CD4-positive, CD25-positive, alpha-beta regulatory T cell (primary cell): ENCODE results near the gene CXCL13. TPM values are rescaled to one million over a fixed set of nuclear protein-coding genes. Genes with fewer than 3 reads are reported as not detected.

Experiments used
- ATAC-seq, 2 donors: fragments of 150-1000 bp; cut with Tn5 transposase; one replicate each; pipeline ENCODE4 v1.10.0; 2021; ENCODE audit warnings: low read depth in 2 of 2, moderate number of reproducible peaks in 2 of 2, moderate library complexity in 1 of 2
- DNase-seq, 3 donors: peaks; one replicate each; pipeline versions ENCODE4 v3.0.0 to v3.0.0-alpha.2; 2012 to 2022; ENCODE audit warnings: mixed read lengths in 1 of 3
- H3K27ac ChIP-seq: one replicate; pipeline ENCODE4 v1.7.0; 2013; ENCODE audit warnings: mild to moderate bottlenecking, low read length; ENCODE audit not compliant: insufficient read depth, poor library complexity, severe bottlenecking
- H3K27me3 ChIP-seq: one replicate; pipeline ENCODE4 v1.7.0; 2013; ENCODE audit warnings: low read length; ENCODE audit not compliant: control insufficient read depth, insufficient read depth
- H3K36me3 ChIP-seq: one replicate; pipeline ENCODE4 v1.7.0; 2013; ENCODE audit warnings: mild to moderate bottlenecking, low read length, moderate library complexity; ENCODE audit not compliant: control insufficient read depth, insufficient read depth
- H3K4me1 ChIP-seq: 2 replicates; pipeline ENCODE4 v1.7.0; 2013; ENCODE audit warnings: mild to moderate bottlenecking, low read length; ENCODE audit not compliant: insufficient read depth, control insufficient read depth, poor library complexity, severe bottlenecking
- H3K4me3 ChIP-seq: one replicate; pipeline ENCODE4 v1.7.0; 2013; ENCODE audit warnings: low read depth, mild to moderate bottlenecking, low read length, moderate library complexity
- H3K9me3 ChIP-seq, 2 experiments: 1 replicate in 1 of 2; 2 replicates in 1 of 2; pipeline ENCODE4 v1.7.0; 2013; ENCODE audit warnings: low read length in 2 of 2, mild to moderate bottlenecking in 1 of 2, moderate library complexity in 1 of 2; ENCODE audit not compliant: control insufficient read depth in 2 of 2
- H3K27ac Mint-ChIP-seq, 3 donors: one replicate each; pipeline ENCODE4 v1.8.0; 2020 to 2022; ENCODE audit warnings: mild to moderate bottlenecking in 3 of 3, mixed read lengths in 3 of 3, moderate library complexity in 2 of 3
- H3K27me3 Mint-ChIP-seq: one replicate; pipeline ENCODE4 v1.8.0; 2022; ENCODE audit warnings: mild to moderate bottlenecking, mixed read lengths
- H3K36me3 Mint-ChIP-seq: one replicate; pipeline ENCODE4 v1.8.0; 2020; ENCODE audit warnings: mixed read lengths
- H3K4me1 Mint-ChIP-seq, 4 donors: one replicate each; pipeline ENCODE4 v1.8.0; 2020 to 2022; ENCODE audit warnings: mixed read lengths in 4 of 4, mild to moderate bottlenecking in 1 of 4
- H3K4me3 Mint-ChIP-seq, 4 donors: one replicate each; pipeline ENCODE4 v1.8.0; 2020 to 2022; ENCODE audit warnings: mild to moderate bottlenecking in 4 of 4, mixed read lengths in 4 of 4, moderate library complexity in 3 of 4
- H3K9me3 Mint-ChIP-seq, 7 donors: one replicate each; pipeline ENCODE4 v1.8.0; 2020 to 2022; ENCODE audit warnings: mixed read lengths in 7 of 7, mild to moderate bottlenecking in 3 of 7, moderate library complexity in 2 of 7
- polyA plus RNA-seq, 4 donors: library from polyadenylated mRNA; unstranded; fragments of 300-500 nt; fragmentation: Illumina TruSeq; gene quantifications; one replicate each; pipeline ENCODE4 v1.2.3, GENCODE V29; 2021
- total RNA-seq: library from RNA; stranded (reverse); gene quantifications from one replicate; pipeline ENCODE4 v1.2.3, GENCODE V29; 2022

CXCL13 gene
- total and polyA plus RNA-seq, 5 donors from 2014 or later: not detected

GRCh38 chr4:77613267-77613666 is 7.6 kb downstream of the CXCL13 start:
- H3K36me3 ChIP-seq: no peaks in the 10 kb centered on the region
- H3K9me3 ChIP-seq: no peaks in the 10 kb centered on the region
- H3K4me1 Mint-ChIP-seq: peaks cover 0 to under 1% (median 0%) of the 10 kb centered on the region in 4 donors
- no peak overlapping the region for H3K4me3 ChIP-seq
- no peak overlapping the region for H3K27ac ChIP-seq
- no peak overlapping the region for H3K27ac Mint-ChIP-seq
- no peaks in the 10 kb centered on the region for H3K36me3 Mint-ChIP-seq
- H3K4me3 Mint-ChIP-seq: no peak overlapping the region
- ATAC-seq (no peak), DNase-seq (no peak)
- H3K4me1 ChIP-seq: no peaks in the 10 kb centered on the region
- no peaks in the 10 kb centered on the region for H3K9me3 Mint-ChIP-seq
- peaks cover 12% of the 10 kb centered on the region for H3K27me3 Mint-ChIP-seq
- peaks cover 12% of the 10 kb centered on the region for H3K27me3 ChIP-seq

GRCh38 chr4:77615153-77615552 is 9.5 kb downstream of the CXCL13 start:
- Histone ChIP-seq H3K27me3 (peaks cover 11% of the 10 kb centered on the region), H3K4me3 (no peak overlapping the region), H3K4me1 (no peaks in the 10 kb centered on the region), H3K27ac (no peak overlapping the region), H3K9me3 (no peaks in the 10 kb centered on the region), H3K36me3 (no peaks in the 10 kb centered on the region)
- ATAC-seq: no peak
- Mint-ChIP-seq H3K9me3 (no peaks in the 10 kb centered on the region), H3K36me3 (no peaks in the 10 kb centered on the region), H3K27me3 (peaks cover 18% of the 10 kb centered on the region), H3K27ac (no peak overlapping the region), H3K4me1 (peaks cover 0 to 11% (median 6%) of the 10 kb centered on the region in 4 donors), H3K4me3 (no peak overlapping the region)
- DNase-seq: no peak

GRCh38 chr4:77617203-77617602 is 11.6 kb downstream of the CXCL13 start:
- H3K4me3 ChIP-seq: no peak overlapping the region
- Mint-ChIP-seq H3K36me3 (no peaks in the 10 kb centered on the region), H3K27ac (no peak overlapping the region), H3K4me1 (peaks cover 0 to 11% (median 6%) of the 10 kb centered on the region in 4 donors), H3K9me3 (no peaks in the 10 kb centered on the region), H3K27me3 (peaks cover 30% of the 10 kb centered on the region), H3K4me3 (no peak overlapping the region)
- peaks cover 6% of the 10 kb centered on the region for H3K27me3 ChIP-seq
- H3K36me3 ChIP-seq: no peaks in the 10 kb centered on the region
- H3K9me3 ChIP-seq: no peaks in the 10 kb centered on the region
- H3K4me1 ChIP-seq: no peaks in the 10 kb centered on the region
- H3K27ac ChIP-seq: no peak overlapping the region
- no peak for ATAC-seq
- DNase-seq: no peak

GRCh38 chr4:77618383-77619241 is 13.0 kb downstream of the CXCL13 start:
- ATAC-seq (peak; percentile 74 to 83), DNase-seq (peak; percentile 30 to 68 (median 47))
- H3K27me3 ChIP-seq: peaks cover 5% of the 10 kb centered on the region
- H3K4me1 Mint-ChIP-seq: peaks cover 0 to 11% (median 6%) of the 10 kb centered on the region in 4 donors
- H3K4me3 ChIP-seq: no peak overlapping the region
- no peak overlapping the region for H3K27ac Mint-ChIP-seq
- H3K36me3 ChIP-seq: no peaks in the 10 kb centered on the region
- H3K27ac ChIP-seq: no peak overlapping the region
- H3K27me3 Mint-ChIP-seq: peaks cover 34% of the 10 kb centered on the region
- H3K4me3 Mint-ChIP-seq: no peak overlapping the region
- no peaks in the 10 kb centered on the region for H3K36me3 Mint-ChIP-seq
- H3K4me1 ChIP-seq: no peaks in the 10 kb centered on the region
- no peaks in the 10 kb centered on the region for H3K9me3 Mint-ChIP-seq
- no peaks in the 10 kb centered on the region for H3K9me3 ChIP-seq

- Mint-ChIP-seq H3K36me3 (no peaks in the 10 kb centered on the region), H3K4me3 (no peak overlapping the region), H3K4me1 (peaks cover 0 to 11% (median 6%) of the 10 kb centered on the region in 4 donors), H3K27ac (no peak overlapping the region), H3K9me3 (no peaks in the 10 kb centered on the region), H3K27me3 (peaks cover 34% of the 10 kb centered on the region)
- Histone ChIP-seq H3K4me3 (no peak overlapping the region), H3K27me3 (peaks cover 5% of the 10 kb centered on the region), H3K27ac (no peak overlapping the region), H3K9me3 (no peaks in the 10 kb centered on the region), H3K4me1 (no peaks in the 10 kb centered on the region), H3K36me3 (no peaks in the 10 kb centered on the region)
- ATAC-seq: no peak
- no peak for DNase-seq
Measured at GRCh38 chr4:77619408-77619807, 13.8 kb downstream of the CXCL13 start.

DNA sequence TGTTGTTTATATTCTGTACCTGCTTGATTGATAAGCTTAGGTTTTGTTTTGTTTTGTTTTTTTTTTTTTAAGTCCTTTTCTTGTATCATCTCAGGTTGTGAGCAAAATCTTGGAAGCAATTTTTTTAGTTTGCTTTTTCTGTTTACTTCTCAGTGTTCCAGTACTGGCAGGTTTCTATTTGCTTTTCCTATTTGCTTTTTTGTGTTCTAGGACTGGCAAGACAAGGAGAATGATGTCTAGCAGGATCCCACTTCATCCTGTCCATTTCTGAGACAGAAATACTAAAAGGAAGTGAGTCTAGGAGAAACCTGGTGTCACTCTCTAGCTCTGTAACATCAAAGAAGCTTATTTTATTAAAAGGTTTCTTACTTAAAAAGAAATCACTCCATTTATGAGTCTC is 15.6 kb downstream of the CXCL13 start:
- DNase-seq (no peak), ATAC-seq (no peak)

DNA sequence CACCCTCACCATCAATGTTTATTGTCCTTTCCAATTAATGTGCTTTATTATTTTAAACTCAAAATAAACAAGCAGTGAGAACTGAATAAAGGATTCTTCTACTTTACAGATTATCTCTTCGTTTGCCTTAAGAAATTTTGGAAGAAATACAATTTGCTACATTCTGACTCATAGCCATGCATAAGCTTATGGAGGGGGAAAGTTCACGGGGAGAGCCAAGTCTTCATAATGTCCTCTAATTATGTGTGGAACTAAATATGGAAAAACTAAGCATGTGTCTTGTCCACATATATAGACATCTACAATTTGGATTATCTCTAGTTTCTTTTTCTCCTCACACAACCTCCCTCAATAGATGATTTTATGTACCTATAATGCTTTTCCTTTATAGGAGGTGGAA is 17.5 kb downstream of the CXCL13 start:
- H3K36me3 ChIP-seq: no peaks in the 10 kb centered on the region
- no peak overlapping the region for H3K27ac ChIP-seq
- DNase-seq (no peak), ATAC-seq (no peak)
- no peaks in the 10 kb centered on the region for H3K9me3 ChIP-seq
- H3K27me3 ChIP-seq: peaks cover 5% of the 10 kb centered on the region
- Mint-ChIP-seq H3K27me3 (peaks cover 30% of the 10 kb centered on the region), H3K4me1 (peaks cover 0 to 11% (median 6%) of the 10 kb centered on the region in 4 donors), H3K9me3 (peaks cover 0 to 1% (median 0%) of the 10 kb centered on the region in 7 donors), H3K4me3 (no peak overlapping the region), H3K36me3 (no peaks in the 10 kb centered on the region), H3K27ac (no peak overlapping the region)
- H3K4me3 ChIP-seq: no peak overlapping the region
- no peaks in the 10 kb centered on the region for H3K4me1 ChIP-seq

More for the DNA sequence above, 15.6 kb downstream of the CXCL13 start:
- Mint-ChIP-seq H3K4me3 (no peak overlapping the region), H3K4me1 (peaks cover 0 to 11% (median 6%) of the 10 kb centered on the region in 4 donors), H3K9me3 (peaks cover 0 to 1% (median 0%) of the 10 kb centered on the region in 7 donors), H3K27me3 (peaks cover 34% of the 10 kb centered on the region), H3K27ac (no peak overlapping the region), H3K36me3 (no peaks in the 10 kb centered on the region)
- no peaks in the 10 kb centered on the region for H3K4me1 ChIP-seq
- H3K9me3 ChIP-seq: no peaks in the 10 kb centered on the region
- peaks cover 5% of the 10 kb centered on the region for H3K27me3 ChIP-seq
- H3K36me3 ChIP-seq: no peaks in the 10 kb centered on the region
- no peak overlapping the region for H3K4me3 ChIP-seq
- H3K27ac ChIP-seq: no peak overlapping the region

GRCh38 chr4:77624213-77624612 is 18.6 kb downstream of the CXCL13 start:
- no peak overlapping the region for H3K27ac Mint-ChIP-seq
- no peak overlapping the region for H3K4me3 Mint-ChIP-seq

More at GRCh38 chr4:77624213-77624612, 18.6 kb downstream of the CXCL13 start:
- H3K4me3 ChIP-seq: no peak overlapping the region
- ATAC-seq (no peak), DNase-seq (no peak)
- peaks cover 5% of the 10 kb centered on the region for H3K27me3 ChIP-seq
- peaks cover 0 to 3% (median 0%) of the 10 kb centered on the region in 7 donors for H3K9me3 Mint-ChIP-seq
- H3K27ac ChIP-seq: no peak overlapping the region
- no peaks in the 10 kb centered on the region for H3K4me1 ChIP-seq
- no peaks in the 10 kb centered on the region for H3K36me3 ChIP-seq
- H3K4me1 Mint-ChIP-seq: peaks cover 1 to 6% (median 3%) of the 10 kb centered on the region in 4 donors
- peaks cover 22% of the 10 kb centered on the region for H3K27me3 Mint-ChIP-seq
- no peaks in the 10 kb centered on the region for H3K9me3 ChIP-seq
- no peaks in the 10 kb centered on the region for H3K36me3 Mint-ChIP-seq
